ENCODE measurements around the gene ZNF8.

The ZNF8 gene

DNA sequence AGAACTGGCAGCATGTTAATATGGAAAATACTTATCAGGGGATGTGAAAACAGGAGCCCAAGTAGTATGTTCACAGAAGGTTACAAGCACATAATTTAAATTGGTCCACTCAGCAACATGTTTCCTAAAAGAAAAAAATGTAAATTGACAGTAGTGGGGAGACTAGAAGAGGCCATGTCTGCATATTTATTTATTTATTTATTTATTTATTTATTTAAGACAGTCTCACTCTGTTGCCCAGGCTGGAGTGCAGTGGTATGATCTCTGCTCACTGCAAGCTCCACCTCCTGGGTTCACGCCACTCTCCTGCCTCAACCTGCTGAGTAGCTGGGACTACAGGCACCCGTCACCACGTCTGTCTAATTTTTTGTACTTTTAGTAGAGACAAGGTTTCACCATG, 13.7 kb upstream of the ZNF8 start:
- no peaks in the 10 kb centered on the region for H3K4me1 ChIP-seq (ENCODE audit: control insufficient read depth, insufficient read depth, low read length)
- no peak for DNase-seq (ENCODE audit: low read depth, low spot score)
- no peaks in the 10 kb centered on the region for H3K27me3 ChIP-seq (ENCODE audit: control insufficient read depth, insufficient read depth, low read length)
- H3K36me3 ChIP-seq (ENCODE audit: control insufficient read depth, insufficient read depth, low read length): peaks cover 39% of the 10 kb centered on the region
- no peak overlapping the region for H3K27ac ChIP-seq (ENCODE audit: low read length)
- peaks cover 34% of the 10 kb centered on the region for H3K9me3 ChIP-seq (ENCODE audit: control insufficient read depth, insufficient read depth, low read length)
- WGBS (ENCODE audit: insufficient coverage, insufficient read length): no CpG with 5 or more reads among the region's 3 CpGs
- no peak overlapping the region for H3K4me3 ChIP-seq (ENCODE audit: low read length)

DNA sequence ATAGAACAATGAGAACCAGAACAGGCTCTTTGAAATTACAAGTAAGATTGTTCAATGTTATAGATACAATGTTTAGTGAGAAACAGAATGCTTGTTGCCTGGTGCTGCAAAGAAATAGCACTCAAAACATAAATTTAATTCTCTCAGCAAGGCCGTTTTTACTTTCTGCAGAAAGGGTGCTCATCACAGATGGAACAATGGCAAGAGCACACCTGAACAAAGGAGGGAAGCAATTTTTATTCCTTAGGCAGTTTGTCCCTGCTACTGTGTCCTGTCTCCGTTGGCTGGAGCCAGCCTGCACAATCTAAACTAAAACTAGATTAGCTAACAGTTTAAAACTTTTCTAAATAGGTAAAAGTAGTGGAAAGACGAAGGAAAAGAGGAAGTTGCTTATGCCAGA, 10.4 kb upstream of the ZNF8 start:
- H3K9me3 ChIP-seq (ENCODE audit: control insufficient read depth, insufficient read depth, low read length): peaks cover 7% of the 10 kb centered on the region
- no CpG with 5 or more reads among the region's 3 CpGs for WGBS (ENCODE audit: insufficient coverage, insufficient read length)
- DNase-seq (ENCODE audit: low read depth, low spot score): no peak
- H3K4me3 ChIP-seq (ENCODE audit: low read length): no peak overlapping the region
- no peaks in the 10 kb centered on the region for H3K4me1 ChIP-seq (ENCODE audit: control insufficient read depth, insufficient read depth, low read length)
- H3K36me3 ChIP-seq (ENCODE audit: control insufficient read depth, insufficient read depth, low read length): peaks cover 10% of the 10 kb centered on the region
- H3K27ac ChIP-seq (ENCODE audit: low read length): no peak overlapping the region
- H3K27me3 ChIP-seq (ENCODE audit: control insufficient read depth, insufficient read depth, low read length): no peaks in the 10 kb centered on the region

DNA sequence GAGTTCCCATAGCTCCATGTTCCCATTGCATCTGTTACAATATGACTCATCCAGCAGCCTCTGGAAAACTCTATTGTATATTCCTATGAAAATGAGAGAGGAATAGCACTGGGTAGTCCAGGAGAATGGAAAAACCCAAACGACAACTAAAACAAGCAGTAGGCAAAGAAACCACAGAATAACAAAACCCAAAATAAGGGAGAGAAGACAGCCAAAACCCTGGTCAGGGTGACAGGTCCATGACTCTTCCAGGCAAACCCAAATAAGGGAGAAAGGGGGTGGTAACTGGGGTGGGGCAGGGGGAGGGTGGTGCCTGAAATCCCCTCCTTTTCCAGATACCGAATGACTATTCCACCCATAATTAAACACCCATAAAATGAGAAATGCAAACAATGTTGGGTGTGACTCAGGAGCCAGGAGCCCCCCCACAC, 4.0 kb upstream of the ZNF8 start:
- Histone ChIP-seq H3K4me3 (ENCODE audit: low read length) (no peak overlapping the region), H3K9me3 (ENCODE audit: control insufficient read depth, insufficient read depth, low read length) (no peaks in the 10 kb centered on the region), H3K4me1 (ENCODE audit: control insufficient read depth, insufficient read depth, low read length) (no peaks in the 10 kb centered on the region), H3K27ac (ENCODE audit: low read length) (no peak overlapping the region), H3K36me3 (ENCODE audit: control insufficient read depth, insufficient read depth, low read length) (no peaks in the 10 kb centered on the region), H3K27me3 (ENCODE audit: control insufficient read depth, insufficient read depth, low read length) (no peaks in the 10 kb centered on the region)
- no CpG with 5 or more reads among the region's 2 CpGs for WGBS (ENCODE audit: insufficient coverage, insufficient read length)
- DNase-seq (ENCODE audit: low read depth, low spot score): no peak

DNA sequence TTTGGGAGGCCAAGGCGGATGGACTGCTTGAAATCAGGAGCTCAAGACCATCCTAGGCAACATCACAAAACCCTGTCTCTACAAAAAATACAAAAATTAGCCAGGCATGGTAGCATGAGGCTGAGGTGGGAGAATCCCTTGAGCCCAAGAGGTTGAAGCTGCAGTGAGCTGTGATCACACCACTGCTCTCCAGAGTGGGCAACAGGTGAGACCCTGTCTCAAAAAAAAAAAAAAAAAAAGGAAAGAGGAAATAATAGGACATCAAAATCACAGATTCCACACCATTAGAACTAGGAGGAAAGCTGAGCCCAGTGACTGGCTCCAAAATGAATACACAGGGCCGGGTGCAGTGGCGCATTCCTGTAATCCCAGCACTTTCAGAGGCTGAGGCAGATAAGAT, 3.2 kb upstream of the ZNF8 start:
- no peaks in the 10 kb centered on the region for H3K9me3 ChIP-seq (ENCODE audit: control insufficient read depth, insufficient read depth, low read length)
- H3K27ac ChIP-seq (ENCODE audit: low read length): no peak overlapping the region
- no peak for DNase-seq (ENCODE audit: low read depth, low spot score)
- H3K27me3 ChIP-seq (ENCODE audit: control insufficient read depth, insufficient read depth, low read length): no peaks in the 10 kb centered on the region
- no CpG with 5 or more reads among the region's 3 CpGs for WGBS (ENCODE audit: insufficient coverage, insufficient read length)
- H3K4me1 ChIP-seq (ENCODE audit: control insufficient read depth, insufficient read depth, low read length): peaks cover 4% of the 10 kb centered on the region
- no peak overlapping the region for H3K4me3 ChIP-seq (ENCODE audit: low read length)
- H3K36me3 ChIP-seq (ENCODE audit: control insufficient read depth, insufficient read depth, low read length): no peaks in the 10 kb centered on the region

DNA sequence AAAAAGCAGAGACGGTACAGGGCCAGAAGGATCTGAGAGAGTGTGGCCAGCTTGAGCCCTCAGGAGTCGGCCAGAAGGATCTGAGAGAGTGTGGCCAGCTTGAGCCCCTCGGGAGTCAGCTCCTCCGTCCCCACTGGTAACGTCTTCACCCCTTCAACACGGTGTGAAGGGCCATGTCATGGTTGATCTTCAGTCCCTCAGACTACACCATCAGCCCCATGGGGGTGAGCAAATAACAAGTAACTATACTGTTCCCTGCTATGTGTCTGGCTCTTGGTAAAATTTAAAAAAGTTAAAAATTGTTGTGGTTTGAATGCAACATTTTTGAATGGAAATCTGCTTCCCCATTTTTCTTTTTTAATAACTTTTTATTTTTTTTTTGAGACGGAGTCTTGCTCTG, 1.6 kb upstream of the ZNF8 start:
- no peaks in the 10 kb centered on the region for H3K27me3 ChIP-seq (ENCODE audit: control insufficient read depth, insufficient read depth, low read length)
- no peaks in the 10 kb centered on the region for H3K36me3 ChIP-seq (ENCODE audit: control insufficient read depth, insufficient read depth, low read length)
- H3K27ac ChIP-seq (ENCODE audit: low read length): no peak overlapping the region
- no peak overlapping the region for H3K4me3 ChIP-seq (ENCODE audit: low read length)
- no peaks in the 10 kb centered on the region for H3K9me3 ChIP-seq (ENCODE audit: control insufficient read depth, insufficient read depth, low read length)
- DNase-seq (ENCODE audit: low read depth, low spot score): no peak
- WGBS (ENCODE audit: insufficient coverage, insufficient read length): no CpG with 5 or more reads among the region's 7 CpGs
- peaks cover 4% of the 10 kb centered on the region for H3K4me1 ChIP-seq (ENCODE audit: control insufficient read depth, insufficient read depth, low read length)

DNA sequence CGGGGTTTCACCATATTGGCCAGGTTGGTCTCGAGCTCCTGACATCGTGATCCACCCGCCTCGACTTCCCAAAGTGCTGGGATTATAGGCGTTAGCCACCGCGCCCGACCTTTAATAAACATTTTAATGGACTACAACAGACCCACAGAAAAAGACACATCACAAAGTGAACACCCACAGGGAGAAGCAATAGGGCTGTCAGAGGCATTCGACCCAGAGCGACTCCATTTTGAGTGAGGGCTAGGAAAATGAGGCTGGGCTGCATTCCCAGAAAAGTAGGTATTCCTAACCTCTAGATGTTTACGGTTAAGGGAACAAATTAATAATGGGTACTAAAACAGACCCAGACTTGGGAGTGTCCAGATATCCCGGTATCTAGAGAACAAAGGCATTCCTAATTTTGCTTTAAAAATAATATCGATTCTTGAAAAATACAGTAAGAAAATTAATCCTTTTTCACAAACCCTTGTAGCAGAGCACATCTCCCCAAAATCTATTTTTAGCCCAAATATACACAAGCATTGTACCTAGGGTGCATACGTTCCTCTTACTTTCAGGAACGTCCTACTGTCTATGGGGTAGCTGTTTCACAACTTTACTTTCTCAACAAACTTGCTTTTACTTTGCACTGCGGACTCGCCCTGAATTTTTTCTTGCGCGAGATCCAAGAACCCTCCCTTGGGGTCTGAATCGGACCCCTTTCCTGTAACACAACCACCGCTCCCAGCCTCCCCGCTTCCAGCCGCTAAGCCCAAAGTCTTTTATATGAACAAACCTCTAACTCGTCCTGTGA, 811 bp upstream of the ZNF8 start:
- Histone ChIP-seq H3K27me3 (ENCODE audit: control insufficient read depth, insufficient read depth, low read length) (no peaks in the 10 kb centered on the region), H3K36me3 (ENCODE audit: control insufficient read depth, insufficient read depth, low read length) (no peaks in the 10 kb centered on the region), H3K27ac (ENCODE audit: low read length) (no peak overlapping the region), H3K4me3 (ENCODE audit: low read length) (peak overlapping the region; percentile 83), H3K9me3 (ENCODE audit: control insufficient read depth, insufficient read depth, low read length) (no peaks in the 10 kb centered on the region), H3K4me1 (ENCODE audit: control insufficient read depth, insufficient read depth, low read length) (peaks cover 4% of the 10 kb centered on the region)
- no peak for DNase-seq (ENCODE audit: low read depth, low spot score)
- WGBS (ENCODE audit: insufficient coverage, insufficient read length): no CpG with 5 or more reads among the region's 25 CpGs

DNA sequence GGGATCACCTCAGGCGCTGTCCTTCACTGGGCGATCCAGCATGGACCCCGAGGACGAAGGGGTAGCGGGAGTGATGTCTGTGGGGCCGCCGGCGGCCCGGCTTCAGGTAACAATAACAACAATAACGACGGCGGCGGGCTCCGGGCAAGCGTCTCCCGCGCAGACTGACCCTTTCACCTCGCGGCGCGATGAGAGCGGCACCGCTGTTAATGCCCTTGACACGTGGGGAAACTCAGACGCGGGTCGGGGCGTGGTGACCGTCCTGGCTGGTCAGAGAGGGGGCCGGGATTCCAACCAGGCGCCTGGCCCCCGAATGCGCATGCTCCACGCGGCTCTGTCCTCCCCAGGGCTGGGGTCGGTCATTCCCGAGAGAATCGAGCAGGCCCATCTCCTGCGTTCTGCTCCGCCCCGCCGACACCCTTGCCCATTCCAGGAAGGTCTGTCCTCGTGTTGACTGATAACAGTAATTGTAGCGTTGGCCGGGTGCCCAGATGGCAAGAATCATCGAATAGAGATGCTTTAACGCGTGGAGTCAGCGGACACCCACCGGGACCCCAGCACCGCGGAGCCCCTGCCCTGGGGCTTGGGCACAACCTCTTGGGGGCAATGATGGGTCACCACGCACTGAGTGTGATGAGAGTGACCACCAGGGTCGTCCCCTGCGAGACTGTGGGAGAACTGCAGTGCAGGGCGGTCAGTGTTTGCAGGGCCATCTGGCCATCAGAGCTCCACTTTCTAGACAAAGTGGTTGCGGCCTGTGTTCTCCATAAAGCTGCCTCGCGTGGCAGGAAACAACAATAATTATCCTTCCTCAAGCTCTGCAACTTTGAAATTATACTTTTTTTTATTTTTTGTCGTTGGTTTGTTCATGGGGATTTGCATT, 528 bp downstream of the ZNF8 start:
- H3K9me3 ChIP-seq (ENCODE audit: control insufficient read depth, insufficient read depth, low read length): no peaks in the 10 kb centered on the region
- DNase-seq (ENCODE audit: low read depth, low spot score): peak; percentile 29
- H3K4me1 ChIP-seq (ENCODE audit: control insufficient read depth, insufficient read depth, low read length): peaks cover 4% of the 10 kb centered on the region
- WGBS (ENCODE audit: insufficient coverage, insufficient read length): no CpG with 5 or more reads among the region's 60 CpGs
- no peaks in the 10 kb centered on the region for H3K36me3 ChIP-seq (ENCODE audit: control insufficient read depth, insufficient read depth, low read length)
- peak overlapping the region; percentile 86 for H3K4me3 ChIP-seq (ENCODE audit: low read length)
- H3K27ac ChIP-seq (ENCODE audit: low read length): no peak overlapping the region
- no peaks in the 10 kb centered on the region for H3K27me3 ChIP-seq (ENCODE audit: control insufficient read depth, insufficient read depth, low read length)

DNA sequence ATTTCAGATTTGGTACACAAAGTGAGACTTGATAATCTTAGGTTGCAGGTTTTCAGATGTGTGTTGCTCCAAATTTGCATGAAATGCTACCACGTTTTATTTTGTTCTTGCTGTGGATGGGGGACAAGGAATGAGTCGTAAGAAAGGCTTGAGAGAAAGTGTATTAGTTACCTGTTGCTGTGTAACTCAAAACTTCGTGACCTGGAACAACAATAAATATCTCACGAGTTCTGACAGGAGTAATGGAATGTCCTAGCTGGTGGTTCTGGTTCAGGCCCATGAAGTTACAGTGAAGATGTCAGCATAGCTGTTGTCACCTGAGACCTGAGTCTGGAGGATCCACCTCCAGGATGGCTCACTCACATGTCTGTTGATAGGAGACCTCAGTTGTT, 1.2 kb downstream of the ZNF8 start:
- Histone ChIP-seq H3K36me3 (ENCODE audit: control insufficient read depth, insufficient read depth, low read length) (no peaks in the 10 kb centered on the region), H3K27me3 (ENCODE audit: control insufficient read depth, insufficient read depth, low read length) (no peaks in the 10 kb centered on the region), H3K9me3 (ENCODE audit: control insufficient read depth, insufficient read depth, low read length) (no peaks in the 10 kb centered on the region), H3K4me3 (ENCODE audit: low read length) (peak overlapping the region; percentile 86; the same call in 1 of the 2 replicates), H3K4me1 (ENCODE audit: control insufficient read depth, insufficient read depth, low read length) (peaks cover 4% of the 10 kb centered on the region), H3K27ac (ENCODE audit: low read length) (no peak overlapping the region)
- no peak for DNase-seq (ENCODE audit: low read depth, low spot score)
- no CpG with 5 or more reads among the region's 4 CpGs for WGBS (ENCODE audit: insufficient coverage, insufficient read length)

DNA sequence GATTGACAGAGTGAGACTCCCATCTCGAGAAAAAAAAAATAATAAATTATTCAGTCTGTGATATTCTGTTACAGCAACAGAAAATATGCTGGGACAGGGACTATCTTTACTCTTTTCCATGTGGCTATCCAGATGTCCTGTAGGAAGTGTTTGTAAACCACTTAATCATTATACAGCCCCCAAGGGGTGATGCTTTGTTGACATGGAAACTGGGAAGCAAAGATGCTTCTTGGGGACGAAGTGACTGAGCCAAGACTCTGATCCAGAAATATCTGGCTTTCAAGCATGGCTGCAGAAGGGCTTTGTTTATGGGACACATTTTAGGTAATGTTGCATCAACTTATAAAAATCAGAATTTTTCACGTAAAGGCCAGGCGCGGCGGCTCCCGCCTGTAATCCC, 5.4 kb downstream of the ZNF8 start:
- H3K27me3 ChIP-seq (ENCODE audit: control insufficient read depth, insufficient read depth, low read length): no peaks in the 10 kb centered on the region
- H3K9me3 ChIP-seq (ENCODE audit: control insufficient read depth, insufficient read depth, low read length): no peaks in the 10 kb centered on the region
- no peak for DNase-seq (ENCODE audit: low read depth, low spot score)
- WGBS (ENCODE audit: insufficient coverage, insufficient read length): no CpG with 5 or more reads among the region's 7 CpGs
- H3K27ac ChIP-seq (ENCODE audit: low read length): no peak overlapping the region
- H3K36me3 ChIP-seq (ENCODE audit: control insufficient read depth, insufficient read depth, low read length): peaks cover 24% of the 10 kb centered on the region
- H3K4me3 ChIP-seq (ENCODE audit: low read length): no peak overlapping the region
- peaks cover 4% of the 10 kb centered on the region for H3K4me1 ChIP-seq (ENCODE audit: control insufficient read depth, insufficient read depth, low read length)

DNA sequence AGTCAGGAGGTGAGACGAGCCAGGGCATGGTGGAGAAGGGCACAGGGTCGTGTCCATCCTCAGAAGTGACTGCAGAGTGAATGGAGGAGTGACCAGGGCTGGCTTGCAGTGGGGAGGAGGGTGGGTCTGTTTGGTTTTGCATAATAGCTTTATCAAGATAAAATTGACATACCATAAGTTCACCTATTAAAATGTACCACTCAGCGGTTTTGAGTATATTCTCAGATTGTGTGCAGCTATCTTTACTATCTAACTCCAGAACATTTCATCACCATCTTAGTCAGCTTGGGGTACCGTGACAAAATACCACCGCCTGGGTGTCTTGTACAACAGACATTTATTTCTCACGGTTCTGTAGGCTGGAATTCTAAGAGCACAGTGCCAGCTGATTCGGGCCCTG, 13.2 kb downstream of the ZNF8 start:
- no peaks in the 10 kb centered on the region for H3K27me3 ChIP-seq (ENCODE audit: control insufficient read depth, insufficient read depth, low read length)
- DNase-seq (ENCODE audit: low read depth, low spot score): no peak
- H3K36me3 ChIP-seq (ENCODE audit: control insufficient read depth, insufficient read depth, low read length): peaks cover 48% of the 10 kb centered on the region
- H3K27ac ChIP-seq (ENCODE audit: low read length): no peak overlapping the region
- H3K4me1 ChIP-seq (ENCODE audit: control insufficient read depth, insufficient read depth, low read length): no peaks in the 10 kb centered on the region
- no peaks in the 10 kb centered on the region for H3K9me3 ChIP-seq (ENCODE audit: control insufficient read depth, insufficient read depth, low read length)
- H3K4me3 ChIP-seq (ENCODE audit: low read length): no peak overlapping the region
- no CpG with 5 or more reads among the region's 7 CpGs for WGBS (ENCODE audit: insufficient coverage, insufficient read length)

Data from iPS DF 6.9 (cell line).